GM19468 (cell line): ENCODE measurements around the gene SCO2.
A peak's percentile ranks its signal among the peaks of the same experiment; 100 is the strongest.

Experiments
- ATAC-seq: cut with Tn5 transposase; IDR thresholded peaks from one replicate; pipeline ENCODE4 v1.9.1; 2021; ENCODE audit warnings: mild to moderate bottlenecking, moderate library complexity, moderate number of reproducible peaks; ENCODE audit not compliant: unreplicated experiment; ENCODE audit errors: extremely low read depth

Gene SCO2

GRCh38 chr22:50525104-50525857, at the start of gene SCO2:
Gene SCO2, minus strand, starts transcription at chr22:50525598. Its CDS starts 1,187 bp downstream, at chr22:50524411.
- peak; percentile 15 for ATAC-seq

GRCh38 chr22:50574383-50574755, 49.0 kb upstream of the SCO2 start:
- ATAC-seq: no peak

GRCh38 chr22:50573491-50574382, 48.3 kb upstream of the SCO2 start:
- ATAC-seq: no peak

- ATAC-seq: no peak
Observed at GRCh38 chr22:50572965-50573364, 47.6 kb upstream of the SCO2 start.

- no peak for ATAC-seq
Observed at GRCh38 chr22:50571264-50572175, 46.1 kb upstream of the SCO2 start.

GRCh38 chr22:50570861-50571260, 45.5 kb upstream of the SCO2 start:
- ATAC-seq: no peak

- no peak for ATAC-seq
Observed at GRCh38 chr22:50569896-50570535, 44.6 kb upstream of the SCO2 start.

- ATAC-seq: no peak
Observed at GRCh38 chr22:50569041-50569459, 43.7 kb upstream of the SCO2 start.

GRCh38 chr22:50568626-50569025, 43.2 kb upstream of the SCO2 start:
- ATAC-seq: no peak

- no peak for ATAC-seq
Observed at GRCh38 chr22:50567721-50568252, 42.4 kb upstream of the SCO2 start.

GRCh38 chr22:50564289-50564688, 38.9 kb upstream of the SCO2 start:
- ATAC-seq: no peak

GRCh38 chr22:50563413-50564160, 38.2 kb upstream of the SCO2 start:
- ATAC-seq: no peak

GRCh38 chr22:50562523-50563412, 37.4 kb upstream of the SCO2 start, which contains the start of gene SYCE3:
Gene SYCE3, minus strand, starts transcription at chr22:50562919. Its CDS starts 6,514 bp downstream, at chr22:50556405.
- peak; percentile 60 for ATAC-seq

GRCh38 chr22:50561401-50562358, 36.3 kb upstream of the SCO2 start:
- ATAC-seq: no peak

- ATAC-seq: no peak
Observed at GRCh38 chr22:50560034-50560433, 34.6 kb upstream of the SCO2 start.

- ATAC-seq: no peak
Observed at GRCh38 chr22:50556703-50557102, 31.3 kb upstream of the SCO2 start.

GRCh38 chr22:50553310-50553709, 27.9 kb upstream of the SCO2 start:
- ATAC-seq: no peak
